ENCODE results near the gene NMNAT3. TPM values are rescaled to one million over a fixed set of nuclear protein-coding genes. Genes with fewer than 3 reads are reported as not detected.

NMNAT3 gene
- total and polyA plus RNA-seq, 4 donors = 2.4 to 10.2 (median 3.4) TPM

- H3K4me3 ChIP-seq = no peak overlapping the region
- H3K27ac ChIP-seq (ENCODE audit: low read depth in 1 of 2, low read length in 1 of 2) = no peak overlapping the region
- DNase-seq = no peak
- H3K9me3 ChIP-seq (ENCODE audit: control insufficient read depth in 4 of 4, insufficient read depth in 3 of 4, low read length in 3 of 4) = peaks cover 0 to 2% (median 0%) of the 10 kb centered on the region in 4 donors
- H3K9ac ChIP-seq (ENCODE audit: insufficient read depth in 1 of 2, low read length in 2 of 2) = no peak overlapping the region
- no peak for TF ChIP-seq CTCF (IDR thresholded peaks at IDR 0.05; ENCODE audit: control extremely low read depth, extremely low read depth)
- H3K27me3 ChIP-seq (ENCODE audit: control insufficient read depth in 3 of 3, insufficient read depth in 3 of 3, low read length in 2 of 3) = no peaks in the 10 kb centered on the region
- WGBS, 2 donors = 91 to 95% methylated on average over 5 of the region's 5 CpGs
- no peaks in the 10 kb centered on the region for H3K36me3 ChIP-seq (ENCODE audit: control insufficient read depth in 4 of 4, insufficient read depth in 4 of 4, low read length in 4 of 4)
- H3K4me1 ChIP-seq (ENCODE audit: control insufficient read depth in 5 of 5, insufficient read depth in 5 of 5, low read length in 5 of 5) = no peaks in the 10 kb centered on the region
- ATAC-seq (ENCODE audit: insufficient read depth, low FRiP score) = no peak
Measured at GRCh38 chr3:139611528-139611927, 66.2 kb downstream of the NMNAT3 start.

- H3K9ac ChIP-seq (ENCODE audit: insufficient read depth in 1 of 2, low read length in 2 of 2) = no peak overlapping the region
- ATAC-seq (ENCODE audit: insufficient read depth, low FRiP score) = no peak
- WGBS, 2 donors = 76 to 82% methylated on average over 4 of the region's 4 CpGs
Measured at GRCh38 chr3:139610886-139611285, 66.9 kb downstream of the NMNAT3 start.

GRCh38 chr3:139608924-139609323, 68.8 kb downstream of the NMNAT3 start:
- Histone ChIP-seq H3K9me3 (ENCODE audit: control insufficient read depth in 4 of 4, insufficient read depth in 3 of 4, low read length in 3 of 4) (peaks cover 0 to 2% (median 0%) of the 10 kb centered on the region in 4 donors), H3K36me3 (ENCODE audit: control insufficient read depth in 4 of 4, insufficient read depth in 4 of 4, low read length in 4 of 4) (no peaks in the 10 kb centered on the region), H3K27me3 (ENCODE audit: control insufficient read depth in 3 of 3, insufficient read depth in 3 of 3, low read length in 2 of 3) (no peaks in the 10 kb centered on the region), H3K27ac (ENCODE audit: low read depth in 1 of 2, low read length in 1 of 2) (no peak overlapping the region), H3K9ac (ENCODE audit: insufficient read depth in 1 of 2, low read length in 2 of 2) (no peak overlapping the region), H3K4me3 (no peak overlapping the region), H3K4me1 (ENCODE audit: control insufficient read depth in 5 of 5, insufficient read depth in 5 of 5, low read length in 5 of 5) (no peaks in the 10 kb centered on the region)
- WGBS, 2 donors = 81 to 91% methylated on average over 3 of the region's 3 CpGs
- ATAC-seq (ENCODE audit: insufficient read depth, low FRiP score) (no peak), DNase-seq (no peak)
- no peak for TF ChIP-seq CTCF (IDR thresholded peaks at IDR 0.05; ENCODE audit: control extremely low read depth, extremely low read depth)

More at GRCh38 chr3:139610886-139611285, 66.9 kb downstream of the NMNAT3 start:
- no peak for DNase-seq
- TF ChIP-seq CTCF (IDR thresholded peaks at IDR 0.05; ENCODE audit: control extremely low read depth, extremely low read depth) = no peak
- peaks cover 0 to 2% (median 0%) of the 10 kb centered on the region in 4 donors for H3K9me3 ChIP-seq (ENCODE audit: control insufficient read depth in 4 of 4, insufficient read depth in 3 of 4, low read length in 3 of 4)
- no peaks in the 10 kb centered on the region for H3K27me3 ChIP-seq (ENCODE audit: control insufficient read depth in 3 of 3, insufficient read depth in 3 of 3, low read length in 2 of 3)
- no peaks in the 10 kb centered on the region for H3K36me3 ChIP-seq (ENCODE audit: control insufficient read depth in 4 of 4, insufficient read depth in 4 of 4, low read length in 4 of 4)
- no peaks in the 10 kb centered on the region for H3K4me1 ChIP-seq (ENCODE audit: control insufficient read depth in 5 of 5, insufficient read depth in 5 of 5, low read length in 5 of 5)
- no peak overlapping the region for H3K4me3 ChIP-seq
- H3K27ac ChIP-seq (ENCODE audit: low read depth in 1 of 2, low read length in 1 of 2) = no peak overlapping the region

GRCh38 chr3:139608108-139608380, 69.7 kb downstream of the NMNAT3 start:
- H3K4me3 ChIP-seq = no peak overlapping the region
- no peak for TF ChIP-seq CTCF (IDR thresholded peaks at IDR 0.05; ENCODE audit: control extremely low read depth, extremely low read depth)
- WGBS, 2 donors = 94 to 95% methylated on average over 3 of the region's 3 CpGs
- ATAC-seq (ENCODE audit: insufficient read depth, low FRiP score) (no peak), DNase-seq (no peak)
- no peaks in the 10 kb centered on the region for H3K27me3 ChIP-seq (ENCODE audit: control insufficient read depth in 3 of 3, insufficient read depth in 3 of 3, low read length in 2 of 3)
- no peak overlapping the region for H3K27ac ChIP-seq (ENCODE audit: low read depth in 1 of 2, low read length in 1 of 2)
- H3K9me3 ChIP-seq (ENCODE audit: control insufficient read depth in 4 of 4, insufficient read depth in 3 of 4, low read length in 3 of 4) = peaks cover 0 to 2% (median 0%) of the 10 kb centered on the region in 4 donors
- H3K36me3 ChIP-seq (ENCODE audit: control insufficient read depth in 4 of 4, insufficient read depth in 4 of 4, low read length in 4 of 4) = no peaks in the 10 kb centered on the region
- no peak overlapping the region for H3K9ac ChIP-seq (ENCODE audit: insufficient read depth in 1 of 2, low read length in 2 of 2)
- no peaks in the 10 kb centered on the region for H3K4me1 ChIP-seq (ENCODE audit: control insufficient read depth in 5 of 5, insufficient read depth in 5 of 5, low read length in 5 of 5)
